HG03135 (cell line): ENCODE results near the gene AP2A2.

Source experiments
- ATAC-seq: cut with Tn5 transposase; IDR thresholded peaks from one replicate; pipeline ENCODE4 v1.9.1; 2021; ENCODE audit warnings: mild to moderate bottlenecking, moderate library complexity; ENCODE audit not compliant: unreplicated experiment

The AP2A2 gene

GRCh38 chr11:924406-925157, 1.1 kb upstream of the AP2A2 start:
- no peak for ATAC-seq

GRCh38 chr11:925158-925495, 543 bp upstream of the AP2A2 start:
- no peak for ATAC-seq

- ATAC-seq, result no peak
Observed at GRCh38 chr11:926341-926916, 759 bp downstream of the AP2A2 start.

GRCh38 chr11:927871-928270, 2.2 kb downstream of the AP2A2 start:
- ATAC-seq, result no peak

- ATAC-seq, result no peak
Observed at GRCh38 chr11:928786-929185, 3.1 kb downstream of the AP2A2 start.

- ATAC-seq, result no peak
Observed at GRCh38 chr11:929405-929804, 3.7 kb downstream of the AP2A2 start.

GRCh38 chr11:931385-931784, 5.7 kb downstream of the AP2A2 start:
- no peak for ATAC-seq

GRCh38 chr11:932435-932834, 6.8 kb downstream of the AP2A2 start:
- ATAC-seq, result no peak

- no peak for ATAC-seq
Observed at GRCh38 chr11:933142-933851, 7.6 kb downstream of the AP2A2 start.

GRCh38 chr11:933936-934335, 8.3 kb downstream of the AP2A2 start:
- no peak for ATAC-seq

- ATAC-seq, result no peak
Observed at GRCh38 chr11:934527-934926, 8.9 kb downstream of the AP2A2 start.

- no peak for ATAC-seq
Observed at GRCh38 chr11:936199-936598, 10.5 kb downstream of the AP2A2 start.

- ATAC-seq, result no peak
Observed at GRCh38 chr11:937841-938261, 12.2 kb downstream of the AP2A2 start.

GRCh38 chr11:940496-941135, 14.9 kb downstream of the AP2A2 start:
- no peak for ATAC-seq

GRCh38 chr11:942823-943222, 17.2 kb downstream of the AP2A2 start:
- ATAC-seq, result no peak

- no peak for ATAC-seq
Observed at GRCh38 chr11:944711-945470, 19.2 kb downstream of the AP2A2 start.

GRCh38 chr11:945986-946385, 20.3 kb downstream of the AP2A2 start:
- ATAC-seq, result no peak

GRCh38 chr11:947744-948143, 22.1 kb downstream of the AP2A2 start:
- ATAC-seq, result no peak

GRCh38 chr11:951507-951906, 25.8 kb downstream of the AP2A2 start:
- ATAC-seq, result no peak

- no peak for ATAC-seq
Observed at GRCh38 chr11:952406-953385, 27.0 kb downstream of the AP2A2 start.
